22Rv1 (cell line): ENCODE data around the gene KRT28.
"Not testable (repeated sequence)": the region's sequence is repeated elsewhere in the genome, so short reads cannot be mapped to it uniquely, and the experiment has no call there.

Source experiments
- H3K27ac ChIP-seq: fragments of 450-650 bp; 2 replicates; pipeline ENCODE4 v1.5.1; 2017
- ZFX ChIP-seq: fragments of 450-650 bp; IDR thresholded peaks from 2 replicates; pipeline ENCODE4 v1.6.1; 2017; ENCODE audit warnings: antibody characterized with exemption, borderline replicate concordance
- TF ChIP-seq, protein P1 (sequence below): fragments of 450-650 bp; IDR thresholded peaks from 2 replicates; pipeline ENCODE4 v1.5.1; 2017; ENCODE audit warnings: mild to moderate bottlenecking

Gene KRT28

DNA sequence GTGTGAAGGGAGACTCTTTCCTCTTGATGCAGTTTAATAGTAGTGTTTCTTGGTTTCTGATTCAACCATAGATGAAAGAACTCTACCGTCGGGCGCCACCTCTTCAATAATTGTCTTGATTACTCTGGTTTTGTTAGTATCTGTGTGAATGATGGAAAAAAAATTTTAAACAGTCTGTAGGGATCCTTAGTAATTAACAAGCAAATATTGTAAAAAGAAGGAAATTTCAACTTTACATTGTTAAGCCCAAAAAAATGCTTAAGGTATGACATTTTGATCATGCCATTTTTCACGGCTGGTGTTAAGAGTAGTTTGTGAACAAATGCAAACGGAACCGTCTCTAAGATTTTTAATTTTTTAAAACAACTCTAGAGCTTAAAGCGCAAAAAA is 18.6 kb upstream of the KRT28 start:
- TF ChIP-seq, protein P1, sequence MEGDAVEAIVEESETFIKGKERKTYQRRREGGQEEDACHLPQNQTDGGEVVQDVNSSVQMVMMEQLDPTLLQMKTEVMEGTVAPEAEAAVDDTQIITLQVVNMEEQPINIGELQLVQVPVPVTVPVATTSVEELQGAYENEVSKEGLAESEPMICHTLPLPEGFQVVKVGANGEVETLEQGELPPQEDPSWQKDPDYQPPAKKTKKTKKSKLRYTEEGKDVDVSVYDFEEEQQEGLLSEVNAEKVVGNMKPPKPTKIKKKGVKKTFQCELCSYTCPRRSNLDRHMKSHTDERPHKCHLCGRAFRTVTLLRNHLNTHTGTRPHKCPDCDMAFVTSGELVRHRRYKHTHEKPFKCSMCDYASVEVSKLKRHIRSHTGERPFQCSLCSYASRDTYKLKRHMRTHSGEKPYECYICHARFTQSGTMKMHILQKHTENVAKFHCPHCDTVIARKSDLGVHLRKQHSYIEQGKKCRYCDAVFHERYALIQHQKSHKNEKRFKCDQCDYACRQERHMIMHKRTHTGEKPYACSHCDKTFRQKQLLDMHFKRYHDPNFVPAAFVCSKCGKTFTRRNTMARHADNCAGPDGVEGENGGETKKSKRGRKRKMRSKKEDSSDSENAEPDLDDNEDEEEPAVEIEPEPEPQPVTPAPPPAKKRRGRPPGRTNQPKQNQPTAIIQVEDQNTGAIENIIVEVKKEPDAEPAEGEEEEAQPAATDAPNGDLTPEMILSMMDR, result no peak
- H3K27ac ChIP-seq, result peak overlapping the region; percentile 81

DNA sequence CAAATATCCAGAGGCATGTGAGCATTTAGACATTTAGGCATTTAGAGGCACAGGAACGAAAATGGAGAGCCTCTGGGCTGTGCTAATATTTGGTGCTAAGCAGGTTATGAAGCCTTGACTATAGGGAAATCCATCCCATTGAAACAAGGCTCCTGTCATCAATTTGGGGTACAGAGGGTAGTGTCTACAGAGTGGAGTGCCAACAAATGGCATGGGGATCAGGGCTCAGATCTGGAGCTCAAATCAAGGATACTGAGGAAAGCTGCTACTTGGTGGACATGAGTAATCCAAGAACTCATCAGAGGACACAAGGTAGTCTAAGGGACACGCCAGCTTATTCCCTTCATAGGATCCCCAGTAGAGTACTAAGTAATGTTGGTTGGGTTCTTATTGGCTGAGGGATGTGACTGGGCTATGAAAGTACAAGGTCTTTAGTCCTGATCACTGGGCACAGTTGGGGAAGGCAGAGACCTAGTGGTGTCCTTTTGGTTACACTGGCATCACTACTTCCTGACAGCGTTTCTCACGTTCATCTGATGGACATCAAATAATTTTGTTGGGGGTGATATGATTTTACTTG is 17.4 kb upstream of the KRT28 start:
- H3K27ac ChIP-seq, result no peak overlapping the region
- TF ChIP-seq, protein P1, result no peak
- TF ChIP-seq ZFX, result no peak

DNA sequence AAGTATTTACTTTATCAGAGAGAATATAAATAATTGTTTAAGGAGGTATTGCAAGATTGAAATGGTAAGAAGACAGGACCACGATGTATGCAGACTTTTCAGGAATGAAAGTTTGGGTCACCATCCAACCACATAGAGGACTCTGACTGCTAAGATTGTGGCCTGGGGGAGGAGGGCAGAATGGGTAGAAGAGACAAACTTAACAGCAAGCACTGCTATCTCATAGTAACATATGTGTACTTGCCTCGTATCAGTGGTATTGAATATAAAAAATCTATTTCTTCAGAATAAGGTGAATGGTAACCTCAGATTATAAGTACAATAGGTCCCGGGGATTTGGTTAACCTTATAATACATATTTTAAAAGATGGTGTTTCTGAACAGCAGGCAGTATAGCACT is 16.8 kb upstream of the KRT28 start:
- H3K27ac ChIP-seq, result no peak overlapping the region
- TF ChIP-seq, protein P1, result no peak
- no peak for TF ChIP-seq ZFX

DNA sequence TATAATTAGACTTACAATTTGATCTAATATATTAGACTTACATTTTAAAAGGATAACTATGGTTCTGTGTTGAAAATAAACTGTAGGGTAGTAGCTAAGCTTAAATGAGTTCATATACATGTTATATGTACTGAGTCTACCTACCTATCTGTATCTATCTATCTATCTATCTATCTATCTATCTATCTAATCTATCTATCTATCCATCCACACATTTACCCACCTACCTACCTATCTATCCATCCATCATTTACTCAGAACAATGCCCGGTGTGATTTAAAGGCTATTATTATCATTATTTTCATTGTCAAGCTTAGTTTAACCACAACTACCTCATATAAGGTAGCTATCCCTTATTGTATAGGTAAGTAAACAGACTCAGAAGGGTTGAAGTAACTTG is 15.6 kb upstream of the KRT28 start:
- no peak for TF ChIP-seq ZFX
- TF ChIP-seq, protein P1, result no peak
- no peak overlapping the region for H3K27ac ChIP-seq

DNA sequence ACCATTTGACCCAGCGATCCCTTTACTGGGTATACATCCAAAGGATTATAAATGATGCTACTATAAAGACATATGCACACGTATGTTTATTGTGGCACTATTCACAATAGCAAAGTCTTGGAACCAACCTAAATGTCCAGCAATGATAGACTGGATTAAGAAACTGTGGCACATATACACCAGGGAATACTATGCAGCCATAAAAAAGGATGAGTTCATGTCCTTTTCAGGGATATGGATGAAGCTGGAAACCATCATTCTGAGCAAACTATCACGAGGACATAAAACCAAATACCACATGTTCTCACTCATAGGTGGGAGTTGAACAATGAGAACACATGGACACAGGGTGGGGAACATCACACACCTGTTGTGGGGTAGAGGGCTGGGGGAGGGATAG is 14.9 kb upstream of the KRT28 start:
- H3K27ac ChIP-seq, result not testable (repeated sequence)

DNA sequence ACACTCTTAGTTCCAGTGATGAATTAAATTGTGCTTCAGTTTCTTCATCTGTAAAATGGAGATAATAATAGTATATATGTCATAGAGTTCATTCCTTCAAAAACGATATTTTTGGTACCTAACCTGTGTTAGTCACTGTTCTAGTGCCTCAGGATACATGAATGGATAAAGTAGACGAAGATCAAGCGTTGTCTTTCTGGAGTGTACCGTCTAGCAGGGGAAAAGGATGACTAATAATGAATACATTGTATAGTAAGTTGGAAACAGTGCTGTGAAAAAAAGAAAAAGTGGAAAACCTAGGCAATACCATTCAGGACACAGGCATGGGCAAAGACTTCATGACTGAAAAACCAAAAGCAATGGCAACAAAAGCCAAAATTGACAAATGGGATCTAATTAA is 14.0 kb upstream of the KRT28 start:
- no peak overlapping the region for H3K27ac ChIP-seq
- TF ChIP-seq, protein P1, result no peak
- no peak for TF ChIP-seq ZFX

DNA sequence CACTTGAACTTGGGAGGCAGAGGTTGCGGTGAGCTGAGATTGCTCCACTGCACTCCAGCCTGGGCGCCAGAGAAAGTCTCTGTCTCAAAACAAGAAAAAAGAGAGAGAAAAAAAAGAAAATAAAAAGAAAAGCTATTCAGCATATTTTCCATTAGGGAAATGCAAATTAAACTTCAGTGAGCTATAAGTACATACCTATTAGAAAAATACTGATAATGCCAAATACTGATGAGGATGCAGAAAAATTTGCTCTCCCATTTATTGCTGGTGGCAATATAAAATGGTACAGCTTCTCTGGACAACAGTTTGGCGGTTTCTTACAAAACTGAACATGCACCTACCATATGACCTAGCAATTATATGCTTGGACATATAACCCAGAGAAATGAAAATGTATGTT is 12.9 kb upstream of the KRT28 start:
- TF ChIP-seq, protein P1, result no peak
- TF ChIP-seq ZFX, result no peak

DNA sequence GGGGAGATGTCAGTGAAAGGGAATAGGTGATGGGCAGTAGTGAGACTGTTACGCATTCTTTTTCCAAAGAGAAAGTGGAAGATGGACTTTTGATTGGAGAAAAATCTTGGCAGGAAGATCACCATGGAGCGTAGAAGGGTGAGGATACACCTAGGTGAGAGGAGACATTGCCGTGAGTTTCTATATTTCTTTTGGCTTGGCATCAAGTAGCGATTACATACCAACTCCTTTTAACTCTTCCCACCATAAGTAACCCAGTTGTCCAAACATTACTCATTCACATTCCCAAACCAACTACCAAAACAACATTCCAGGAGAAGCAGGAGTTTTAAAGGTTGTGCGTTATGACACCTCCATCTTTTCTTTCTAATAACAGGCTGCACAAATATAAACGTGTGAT is 10.7 kb upstream of the KRT28 start:
- TF ChIP-seq ZFX, result no peak
- TF ChIP-seq, protein P1, result no peak
- H3K27ac ChIP-seq, result no peak overlapping the region

More for the DNA sequence above, 12.9 kb upstream of the KRT28 start:
- H3K27ac ChIP-seq, result no peak overlapping the region
